PC-9 (cell line): ENCODE data around the gene KCNQ1OT1. TPM values are rescaled to one million over a fixed set of nuclear protein-coding genes. Genes with fewer than 3 reads are reported as not detected.

Source experiments
- BruUV-seq: library from RNA; stranded (reverse); fragments of 400-500 nt; replicated peaks from 2 replicates; lab custom pipeline; 2021; lab: Mats Ljungman, UMichigan
- CTCF ChIA-PET: fragments of 300-600 bp; sonication (Branson Sonifier 250); formaldehyde crosslinking; loops from one replicate; lab custom pipeline; 2022; ENCODE audit warnings: antibody characterized with exemption; lab: Charles Lee
- POLR2A ChIA-PET: fragments of 300-600 bp; sonication (Branson Sonifier 250); formaldehyde crosslinking; loops from one replicate; lab custom pipeline; 2022; ENCODE audit warnings: antibody characterized with exemption; ENCODE audit not compliant: unreplicated experiment; lab: Charles Lee
- DNase-seq, 2 experiments: peaks; one replicate each; pipeline versions ENCODE4 v3.0.0 to v3.0.0-alpha.2; 2015 to 2022; ENCODE audit warnings: mixed read lengths in 1 of 2
- H2AFZ ChIP-seq: fragments of 200-600 bp; sonication (generic); 2 replicates; pipeline ENCODE4 v1.8.1; 2017; ENCODE audit warnings: antibody characterized with exemption
- H3F3A ChIP-seq: fragments of 200-600 bp; sonication (generic); 2 replicates; pipeline ENCODE4 v1.8.1; 2017; ENCODE audit warnings: antibody characterized with exemption, mild to moderate bottlenecking, low read depth; ENCODE audit not compliant: insufficient read depth
- H3K27ac ChIP-seq: fragments of 200-600 bp; sonication (generic); 2 replicates; pipeline ENCODE4 v1.6.1; 2016; ENCODE audit warnings: mixed run types
- H3K27me3 ChIP-seq: fragments of 200-600 bp; sonication (generic); 2 replicates; pipeline ENCODE4 v1.6.1; 2016; ENCODE audit warnings: low read depth, mixed run types; ENCODE audit not compliant: insufficient read depth
- H3K36me3 ChIP-seq: fragments of 200-600 bp; sonication (generic); 2 replicates; pipeline ENCODE4 v1.6.1; 2016; ENCODE audit warnings: low read depth, mixed run types
- H3K4me1 ChIP-seq: fragments of 200-600 bp; sonication (generic); replicated peaks from 2 replicates; pipeline ENCODE4 v1.6.1; 2016; ENCODE audit warnings: mixed run types; ENCODE audit not compliant: insufficient read depth
- H3K4me2 ChIP-seq: fragments of 200-600 bp; sonication (generic); 2 replicates; pipeline ENCODE4 v1.6.1; 2017; ENCODE audit warnings: mixed run types
- H3K4me3 ChIP-seq: fragments of 200-600 bp; sonication (generic); 2 replicates; pipeline ENCODE4 v1.6.1; 2016; ENCODE audit warnings: mixed run types
- H3K79me2 ChIP-seq: fragments of 200-600 bp; sonication (generic); 2 replicates; pipeline ENCODE4 v1.6.1; 2017; ENCODE audit warnings: low read depth, mixed run types
- H3K9me2 ChIP-seq: fragments of 200-600 bp; sonication (generic); 2 replicates; pipeline ENCODE4 v1.8.1; 2017; ENCODE audit warnings: mild to moderate bottlenecking; ENCODE audit not compliant: insufficient read depth
- H3K9me3 ChIP-seq: fragments of 200-600 bp; sonication (generic); 2 replicates; pipeline ENCODE4 v1.8.1; 2016; ENCODE audit warnings: low read depth; ENCODE audit not compliant: insufficient read depth
- H4K20me1 ChIP-seq: fragments of 200-600 bp; sonication (generic); 2 replicates; pipeline ENCODE4 v1.8.1; 2017; ENCODE audit not compliant: insufficient read depth
- CTCF ChIP-seq: fragments of 200-600 bp; sonication (generic); conservative IDR thresholded peaks from 2 replicates; pipeline ENCODE4 v1.6.1; 2017; ENCODE audit warnings: mixed run types, antibody characterized with exemption, mild to moderate bottlenecking, moderate library complexity
- EZH2 ChIP-seq: fragments of 200-600 bp; sonication (generic); IDR thresholded peaks from 2 replicates; pipeline ENCODE4 v1.8.0; 2017; ENCODE audit warnings: antibody characterized with exemption, low read depth
- intact Hi-C: fragments of 100-400 bp; cut with micrococcal nuclease; formaldehyde crosslinking; loops from one replicate; pipeline ENCODE4 v1.10.0; 2022; ENCODE audit not compliant: unreplicated experiment
- total RNA-seq: library from RNA; stranded (reverse); gene quantifications from 2 replicates; pipeline ENCODE4 v1.2.3, GENCODE V29; 2021

Gene KCNQ1OT1
- total RNA-seq, 1 experiment from 2014 or later: 3.4 TPM

- BruUV-seq: no TSS peak
- no peak for TF ChIP-seq EZH2
- no peak for TF ChIP-seq CTCF
- Histone ChIP-seq H3F3A (0 out of 2 replicates have a peak, but pooled peaks cover 12% of the 10 kb centered on the region), H3K79me2 (no peaks in the 10 kb centered on the region), H4K20me1 (no peaks in the 10 kb centered on the region), H3K4me2 (no peak overlapping the region), H2AFZ (no peak overlapping the region), H3K36me3 (no peaks in the 10 kb centered on the region), H3K4me3 (no peak overlapping the region), H3K4me1 (peaks cover 23% of the 10 kb centered on the region), H3K9me3 (no peaks in the 10 kb centered on the region), H3K27ac (no peak overlapping the region), H3K27me3 (no peaks in the 10 kb centered on the region), H3K9me2 (no peaks in the 10 kb centered on the region)
- CTCF ChIA-PET: no interaction called here
- POLR2A ChIA-PET: no interaction called here
- no peak for DNase-seq
- intact Hi-C loops: no loop called here
Measured at GRCh38 chr11:2745511-2745910, 45.7 kb upstream of the KCNQ1OT1 start.

- Histone ChIP-seq H3K9me3 (no peaks in the 10 kb centered on the region), H3K4me1 (peaks cover 23% of the 10 kb centered on the region), H2AFZ (no peak overlapping the region), H3K79me2 (no peaks in the 10 kb centered on the region), H3F3A (0 out of 2 replicates have a peak, but pooled peaks cover 12% of the 10 kb centered on the region), H3K27me3 (no peaks in the 10 kb centered on the region), H4K20me1 (no peaks in the 10 kb centered on the region), H3K27ac (no peak overlapping the region), H3K4me3 (no peak overlapping the region), H3K9me2 (no peaks in the 10 kb centered on the region), H3K36me3 (no peaks in the 10 kb centered on the region), H3K4me2 (no peak overlapping the region)
- no TSS peak for BruUV-seq
- intact Hi-C loops: no loop called here
- TF ChIP-seq CTCF (no peak), EZH2 (no peak)
- ChIA-PET POLR2A (no interaction called here), CTCF (no interaction called here)
- no peak for DNase-seq
Measured at GRCh38 chr11:2744166-2744565, 44.4 kb upstream of the KCNQ1OT1 start.

GRCh38 chr11:2743427-2744110 is 43.8 kb upstream of the KCNQ1OT1 start:
- peaks cover 23% of the 10 kb centered on the region for H3K4me1 ChIP-seq
- H3K4me2 ChIP-seq: no peak overlapping the region
- H3K36me3 ChIP-seq: no peaks in the 10 kb centered on the region
- H2AFZ ChIP-seq: no peak overlapping the region
- H4K20me1 ChIP-seq: no peaks in the 10 kb centered on the region
- H3K9me3 ChIP-seq: no peaks in the 10 kb centered on the region
- intact Hi-C loops: no loop called here
- DNase-seq: no peak
- H3K79me2 ChIP-seq: no peaks in the 10 kb centered on the region
- no peaks in the 10 kb centered on the region for H3K27me3 ChIP-seq
- CTCF ChIA-PET: no interaction called here
- no peak overlapping the region for H3K4me3 ChIP-seq
- BruUV-seq: no TSS peak
- no peaks in the 10 kb centered on the region for H3K9me2 ChIP-seq
- POLR2A ChIA-PET: no interaction called here
- TF ChIP-seq EZH2: no peak
- TF ChIP-seq CTCF: no peak
- H3F3A ChIP-seq: 0 out of 2 replicates have a peak, but pooled peaks cover 12% of the 10 kb centered on the region
- H3K27ac ChIP-seq: no peak overlapping the region
